Measurements from ENCODE around the gene HDLBP. TPM values are rescaled to one million over a fixed set of nuclear protein-coding genes. Genes with fewer than 3 reads are reported as not detected.

The HDLBP gene
- 100 to 1,000 TPM; 278 to 297 TPM for total RNA-seq

- Mint-ChIP-seq H3K4me3 (peak within 1 kb of the TSS; percentile 100), H3K36me3 (ENCODE audit: low read depth) (peaks cover 29% of the 10 kb centered on the region), H3K4me1 (ENCODE audit: low read depth) (peaks cover 71% of the 10 kb centered on the region), H3K27ac (peak within 1 kb of the TSS; percentile 100), H3K9me3 (no peaks in the 10 kb centered on the region), H3K27me3 (ENCODE audit: low read depth) (no peaks in the 10 kb centered on the region)
- intact Hi-C loops (cut with micrococcal nuclease), result loop anchor here (1.0 to 5.0 kb wide), 14 partner anchors 41 to 1178 kb away; partner anchors contain the start of genes ATG4B, CAPN10, COPS9 and DTYMK
- DNase-seq, result peak; percentile 100
- CTCF ChIA-PET, result interaction anchor here (0.7 to 1.2 kb wide), 2 partner anchors 159 to 371 kb away, joined by 3 read pairs; partner anchors contain the start of gene DTYMK
Observed at GRCh38 chr2:241315093-241315878, at the start of gene HDLBP. TSS of gene HDLBP (minus strand) at chr2:241315672. CDS start at chr2:241266869, 48,803 bp downstream.

GRCh38 chr2:241364781-241365180, 49.3 kb upstream of the HDLBP start:
- CTCF ChIA-PET, result interaction anchor here (0.5 kb wide), 1 partner anchor 279 kb away, joined by 4 read pairs; no protein-coding TSS in a partner anchor
- Mint-ChIP-seq H3K27ac (no peak overlapping the region), H3K9me3 (no peaks in the 10 kb centered on the region), H3K27me3 (ENCODE audit: low read depth) (no peaks in the 10 kb centered on the region), H3K36me3 (ENCODE audit: low read depth) (no peaks in the 10 kb centered on the region), H3K4me1 (ENCODE audit: low read depth) (peaks cover 6% of the 10 kb centered on the region), H3K4me3 (no peak overlapping the region)
- no peak for DNase-seq
- intact Hi-C loops (cut with micrococcal nuclease), result no loop called here

GRCh38 chr2:241363426-241363825, 48.0 kb upstream of the HDLBP start:
- Mint-ChIP-seq H3K4me1 (ENCODE audit: low read depth) (peaks cover 11% of the 10 kb centered on the region), H3K36me3 (ENCODE audit: low read depth) (no peaks in the 10 kb centered on the region), H3K27me3 (ENCODE audit: low read depth) (no peaks in the 10 kb centered on the region), H3K4me3 (no peak overlapping the region), H3K9me3 (no peaks in the 10 kb centered on the region), H3K27ac (no peak overlapping the region)
- CTCF ChIA-PET, result no interaction called here
- no peak for DNase-seq
- intact Hi-C loops (cut with micrococcal nuclease), result no loop called here

GRCh38 chr2:241359481-241360045, 44.1 kb upstream of the HDLBP start:
- no peak overlapping the region for H3K4me3 Mint-ChIP-seq
- CTCF ChIA-PET, result interaction anchor here (0.9 kb wide), 2 partner anchors 9 to 502 kb away, joined by 3 read pairs; no protein-coding TSS in a partner anchor

GRCh38 chr2:241358470-241358869, 43.0 kb upstream of the HDLBP start:
- CTCF ChIA-PET, result interaction anchor here (0.6 to 1.1 kb wide), 4 partner anchors 34 to 344 kb away, joined by 3 to 6 read pairs (median 3); no protein-coding TSS in a partner anchor
- no peak for DNase-seq
- H3K9me3 Mint-ChIP-seq, result no peaks in the 10 kb centered on the region
- H3K4me3 Mint-ChIP-seq, result no peak overlapping the region
- H3K27me3 Mint-ChIP-seq (ENCODE audit: low read depth), result no peaks in the 10 kb centered on the region
- intact Hi-C loops (cut with micrococcal nuclease), result loop anchor here (1.0 to 5.0 kb wide), 4 partner anchors 86 to 791 kb away; partner anchors contain the start of genes DTYMK and RNPEPL1
- peaks cover 6% of the 10 kb centered on the region for H3K36me3 Mint-ChIP-seq (ENCODE audit: low read depth)
- H3K27ac Mint-ChIP-seq, result no peak overlapping the region
- peaks cover 19% of the 10 kb centered on the region for H3K4me1 Mint-ChIP-seq (ENCODE audit: low read depth)

More at GRCh38 chr2:241359481-241360045, 44.1 kb upstream of the HDLBP start:
- peaks cover 3% of the 10 kb centered on the region for H3K36me3 Mint-ChIP-seq (ENCODE audit: low read depth)
- peaks cover 19% of the 10 kb centered on the region for H3K4me1 Mint-ChIP-seq (ENCODE audit: low read depth)
- DNase-seq, result no peak
- intact Hi-C loops (cut with micrococcal nuclease), result loop anchor here (5.0 kb wide), 2 partner anchors 328 to 792 kb away; partner anchors contain the start of genes DTYMK and RNPEPL1
- no peaks in the 10 kb centered on the region for H3K27me3 Mint-ChIP-seq (ENCODE audit: low read depth)
- H3K9me3 Mint-ChIP-seq, result no peaks in the 10 kb centered on the region
- no peak overlapping the region for H3K27ac Mint-ChIP-seq

GRCh38 chr2:241357531-241357930, 42.1 kb upstream of the HDLBP start:
- CTCF ChIA-PET, result interaction anchor here (0.9 kb wide), 1 partner anchor 139 kb away, joined by 3 read pairs; no protein-coding TSS in a partner anchor
- intact Hi-C loops (cut with micrococcal nuclease), result loop anchor here (2.0 to 5.0 kb wide), 3 partner anchors 207 to 790 kb away; partner anchors contain the start of genes DTYMK, PPP1R7 and RNPEPL1
- Mint-ChIP-seq H3K4me1 (ENCODE audit: low read depth) (peaks cover 25% of the 10 kb centered on the region), H3K36me3 (ENCODE audit: low read depth) (peaks cover 13% of the 10 kb centered on the region), H3K9me3 (no peaks in the 10 kb centered on the region), H3K27ac (no peak overlapping the region), H3K27me3 (ENCODE audit: low read depth) (no peaks in the 10 kb centered on the region), H3K4me3 (peak overlapping the region; percentile 78)
- no peak for DNase-seq

GRCh38 chr2:241356871-241357260, 41.4 kb upstream of the HDLBP start:
- CTCF ChIA-PET, result no interaction called here
- Mint-ChIP-seq H3K36me3 (ENCODE audit: low read depth) (peaks cover 17% of the 10 kb centered on the region), H3K4me3 (peak overlapping the region; percentile 78), H3K27ac (no peak overlapping the region), H3K27me3 (ENCODE audit: low read depth) (no peaks in the 10 kb centered on the region), H3K4me1 (ENCODE audit: low read depth) (peaks cover 27% of the 10 kb centered on the region), H3K9me3 (no peaks in the 10 kb centered on the region)
- DNase-seq, result no peak
- intact Hi-C loops (cut with micrococcal nuclease), result loop anchor here (1.0 to 5.0 kb wide), 7 partner anchors 42 to 790 kb away; partner anchors contain the start of genes DTYMK, HDLBP, ING5 and PPP1R7

- CTCF ChIA-PET, result no interaction called here
- no peaks in the 10 kb centered on the region for H3K27me3 Mint-ChIP-seq (ENCODE audit: low read depth)
- H3K9me3 Mint-ChIP-seq, result no peaks in the 10 kb centered on the region
- peak; percentile 99 for DNase-seq
- intact Hi-C loops (cut with micrococcal nuclease), result loop anchor here (1.0 to 5.0 kb wide), 7 partner anchors 41 to 789 kb away; partner anchors contain the start of genes DTYMK, HDLBP, ING5 and PPP1R7
- H3K27ac Mint-ChIP-seq, result peak within 1 kb of the TSS; percentile 76
- H3K36me3 Mint-ChIP-seq (ENCODE audit: low read depth), result peaks cover 18% of the 10 kb centered on the region
- H3K4me1 Mint-ChIP-seq (ENCODE audit: low read depth), result peaks cover 27% of the 10 kb centered on the region
- peak within 1 kb of the TSS; percentile 78 for H3K4me3 Mint-ChIP-seq
Observed at GRCh38 chr2:241355983-241356870, 40.8 kb upstream of the HDLBP start, which contains the start of gene FARP2. TSS of gene FARP2 (plus strand) at chr2:241356285. CDS start at chr2:241373108, 16,823 bp downstream.

- Mint-ChIP-seq H3K4me3 (peak overlapping the region; percentile 35), H3K9me3 (no peaks in the 10 kb centered on the region), H3K27ac (peak overlapping the region; percentile 12), H3K4me1 (ENCODE audit: low read depth) (peaks cover 26% of the 10 kb centered on the region), H3K36me3 (ENCODE audit: low read depth) (peaks cover 28% of the 10 kb centered on the region), H3K27me3 (ENCODE audit: low read depth) (no peaks in the 10 kb centered on the region)
- CTCF ChIA-PET, result no interaction called here
- DNase-seq, result peak; percentile 52
- intact Hi-C loops (cut with micrococcal nuclease), result loop anchor here (5.0 kb wide), 2 partner anchors 332 to 788 kb away; partner anchors contain the start of genes DTYMK and RNPEPL1
Observed at GRCh38 chr2:241354668-241355658, 39.5 kb upstream of the HDLBP start.

GRCh38 chr2:241352227-241352626, 36.8 kb upstream of the HDLBP start:
- DNase-seq, result no peak
- CTCF ChIA-PET, result no interaction called here
- H3K4me1 Mint-ChIP-seq (ENCODE audit: low read depth), result peaks cover 11% of the 10 kb centered on the region
- H3K27ac Mint-ChIP-seq, result no peak overlapping the region
- intact Hi-C loops (cut with micrococcal nuclease), result no loop called here
- H3K9me3 Mint-ChIP-seq, result no peaks in the 10 kb centered on the region
- peaks cover 38% of the 10 kb centered on the region for H3K36me3 Mint-ChIP-seq (ENCODE audit: low read depth)
- no peaks in the 10 kb centered on the region for H3K27me3 Mint-ChIP-seq (ENCODE audit: low read depth)
- no peak overlapping the region for H3K4me3 Mint-ChIP-seq

All from activated naive CD4-positive, alpha-beta T cell treated with anti-CD3 and anti-CD28 coated beads for 36 hours (primary cell).